ENCODE data around the gene ZNF528. TPM values are rescaled to one million over a fixed set of nuclear protein-coding genes. Genes with fewer than 3 reads are reported as not detected.

The ZNF528 gene
- total RNA-seq = 18.6 and 41.7 TPM in 2 replicates

DNA sequence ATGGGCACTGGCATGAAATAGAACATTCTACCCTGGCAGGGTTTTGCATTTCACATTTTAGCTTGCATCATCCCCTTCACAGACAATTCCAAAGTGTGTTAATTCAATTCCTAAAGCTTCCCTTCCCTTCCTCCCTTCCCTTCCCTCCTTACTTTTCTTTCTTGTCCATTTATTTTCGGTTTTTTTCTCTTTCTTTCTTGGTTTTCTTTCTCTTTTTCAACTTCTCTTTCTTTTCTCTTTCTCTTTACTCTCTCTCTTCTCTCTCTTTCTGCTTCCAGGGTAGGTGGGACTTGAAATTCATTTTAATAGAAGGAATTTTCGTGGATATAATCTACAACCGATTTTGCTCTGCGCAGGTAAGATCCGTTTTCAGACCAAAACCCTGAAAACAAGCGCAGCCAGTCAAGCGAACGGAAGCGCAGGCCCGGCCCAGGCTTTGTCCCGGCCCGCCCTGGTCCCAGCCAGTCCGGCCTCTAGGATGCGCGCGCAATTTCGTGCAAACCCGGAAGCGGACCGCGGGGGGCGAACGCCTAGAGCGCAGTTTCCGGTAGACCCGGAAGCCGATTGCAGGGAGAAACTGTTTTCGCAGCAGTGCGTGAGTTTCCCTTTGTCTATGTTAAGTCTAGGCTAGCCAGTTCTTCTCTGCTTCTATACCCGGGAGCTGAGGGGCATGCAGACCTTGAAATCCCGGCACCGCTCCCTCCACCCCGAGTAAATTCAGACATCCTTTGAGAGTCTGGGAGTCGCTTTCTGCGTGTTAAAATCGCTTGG lies at the start of gene ZNF528:
TSS of gene ZNF528 (plus strand) at position 540 of the 771 bp plus-strand sequence. CDS start 4,165 bp downstream, outside the sequence.

GRCh38 chr19:52369559-52370340 lies 27.9 kb upstream of the ZNF528 start, which contains the start of gene ZNF880:
Gene ZNF880 (plus strand): TSS chr19:52369923. CDS start chr19:52369966, 43 bp downstream.

DNA sequence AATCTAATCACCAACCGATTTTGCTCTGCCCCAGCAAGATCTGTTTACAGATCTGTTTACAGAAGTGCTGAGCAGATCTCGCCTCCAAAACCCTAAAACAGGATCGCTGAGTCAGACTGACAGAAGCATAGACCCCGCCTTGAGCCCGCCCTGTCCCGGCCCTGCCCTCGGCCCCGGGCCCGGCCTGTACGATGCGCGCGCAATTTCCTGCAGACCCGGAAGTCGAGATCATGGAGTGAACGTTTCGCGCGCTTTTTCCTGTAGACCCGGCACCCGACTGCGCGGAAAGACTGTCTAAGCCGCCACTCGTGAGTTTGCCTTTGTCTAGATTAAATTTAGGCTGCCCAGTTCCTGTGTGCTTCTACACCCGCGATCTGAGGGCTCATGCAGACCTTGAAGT lies 31.3 kb downstream of the ZNF528 start, which contains the start of gene ZNF534:
TSS of gene ZNF534 (plus strand) at position 212 of the 400 bp plus-strand sequence. CDS start 2,327 bp downstream, outside the sequence.

GRCh38 chr19:52453324-52454094 lies 55.9 kb downstream of the ZNF528 start, which contains the start of gene ZNF578:
Gene ZNF578 (plus strand): TSS chr19:52453553. CDS start chr19:52501846, 48,293 bp downstream.

Small RNAs within 50 kb of the gene (small RNA-seq; reads per million reads assigned to genes)
- not detected for gene AC010332.1

Other genes starting within 250 kb of the ZNF528 start
- gene ZNF836, start 226.2 kb upstream of the ZNF528 start, total RNA-seq = 4.9 and 6.8 TPM in 2 replicates
- 237 and 244 TPM in 2 replicates for gene PPP2R1A, start 207.8 kb upstream of the ZNF528 start, total RNA-seq
- gene ZNF766, start 128.3 kb upstream of the ZNF528 start, total RNA-seq = 9.8 and 10.5 TPM in 2 replicates
- 7.2 and 7.8 TPM in 2 replicates for gene ZNF480, start 100.7 kb upstream of the ZNF528 start, total RNA-seq
- gene ZNF610, start 61.6 kb upstream of the ZNF528 start, total RNA-seq = 2.9 and 3.3 TPM in 2 replicates
- gene ZNF880, start 27.9 kb upstream of the ZNF528 start, total RNA-seq = 14.0 and 17.3 TPM in 2 replicates
- gene ZNF534, start 31.3 kb downstream of the ZNF528 start, total RNA-seq = not detected in 2 replicates
- gene ZNF578, start 55.7 kb downstream of the ZNF528 start, total RNA-seq = 2.3 and 3.2 TPM in 2 replicates
- gene ZNF808, start 129.8 kb downstream of the ZNF528 start, total RNA-seq = 16.7 and 23.1 TPM in 2 replicates
- gene ZNF701, start 172.4 kb downstream of the ZNF528 start, total RNA-seq = 15.0 and 15.7 TPM in 2 replicates
- 47.4 and 49.1 TPM in 2 replicates for gene ZNF83, start 240.5 kb downstream of the ZNF528 start, total RNA-seq

Measured in vein endothelial cell (primary cell).